ENCODE measurements around the gene AGAP3. TPM values are rescaled to one million over a fixed set of nuclear protein-coding genes. Genes with fewer than 3 reads are reported as not detected.

AGAP3 gene
- total and polyA plus RNA-seq, 4 donors = 45.7 to 247 (median 134) TPM

GRCh38 chr7:151115121-151115835 is 29.0 kb downstream of the AGAP3 start:
- no peaks in the 10 kb centered on the region for H3K9me3 ChIP-seq (ENCODE audit: control insufficient read depth, insufficient read depth, low read length)
- H3K27ac ChIP-seq (ENCODE audit: low read depth, low read length) = no peak overlapping the region
- H3K36me3 ChIP-seq (ENCODE audit: control insufficient read depth, insufficient read depth, low read length) = peaks cover 64% of the 10 kb centered on the region
- peaks cover 41% of the 10 kb centered on the region for H3K4me1 ChIP-seq (ENCODE audit: control insufficient read depth, insufficient read depth, low read length)
- DNase-seq (ENCODE audit: low read depth in 4 of 6, low spot score in 6 of 6) = no peak
- peaks cover 3% of the 10 kb centered on the region for H3K27me3 ChIP-seq (ENCODE audit: control insufficient read depth, insufficient read depth, low read length)
- H3K4me3 ChIP-seq (ENCODE audit: low read depth, low read length) = no peak overlapping the region
- WGBS (ENCODE audit: insufficient coverage) = 8% methylated on average over 114 of the region's 114 CpGs

DNA sequence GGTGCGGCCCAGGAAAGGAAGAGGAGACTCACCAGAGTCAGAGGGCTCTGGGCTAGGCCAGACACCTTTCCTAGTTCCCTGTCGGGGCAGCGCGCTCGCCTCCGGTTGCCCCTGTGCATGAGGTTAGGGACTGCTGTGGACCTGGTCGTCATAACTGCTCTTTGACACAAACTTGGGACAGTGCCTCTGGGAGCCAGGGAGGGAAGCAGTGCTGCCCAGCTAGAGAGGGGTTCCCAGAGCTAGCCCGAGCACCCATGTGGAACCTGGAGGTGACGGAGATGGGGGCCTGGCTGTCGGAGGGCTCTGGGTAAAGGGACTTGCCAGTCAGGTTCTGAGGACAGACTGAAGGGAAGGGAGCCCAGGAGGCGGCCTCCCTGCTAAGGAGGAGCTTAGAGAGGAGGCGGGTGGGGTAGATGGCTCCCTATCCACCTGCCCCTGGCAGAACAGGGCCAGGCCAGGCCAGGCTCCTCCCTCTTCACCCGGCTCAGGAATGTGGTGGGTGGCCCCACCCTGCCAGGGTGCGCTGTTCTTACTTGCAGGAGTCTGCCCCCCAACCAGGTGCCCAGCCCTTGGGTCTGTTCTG is 29.7 kb downstream of the AGAP3 start:
- Histone ChIP-seq H3K9me3 (ENCODE audit: control insufficient read depth, insufficient read depth, low read length) (no peaks in the 10 kb centered on the region), H3K36me3 (ENCODE audit: control insufficient read depth, insufficient read depth, low read length) (peaks cover 69% of the 10 kb centered on the region), H3K27ac (ENCODE audit: low read depth, low read length) (no peak overlapping the region), H3K4me3 (ENCODE audit: low read depth, low read length) (no peak overlapping the region), H3K4me1 (ENCODE audit: control insufficient read depth, insufficient read depth, low read length) (peaks cover 38% of the 10 kb centered on the region), H3K27me3 (ENCODE audit: control insufficient read depth, insufficient read depth, low read length) (peaks cover 3% of the 10 kb centered on the region)
- 88% methylated on average over 14 of the region's 14 CpGs for whole genome bisulfite sequencing (ENCODE audit: insufficient coverage)
- DNase-seq (ENCODE audit: low read depth in 4 of 6, low spot score in 6 of 6) = no peak

DNA sequence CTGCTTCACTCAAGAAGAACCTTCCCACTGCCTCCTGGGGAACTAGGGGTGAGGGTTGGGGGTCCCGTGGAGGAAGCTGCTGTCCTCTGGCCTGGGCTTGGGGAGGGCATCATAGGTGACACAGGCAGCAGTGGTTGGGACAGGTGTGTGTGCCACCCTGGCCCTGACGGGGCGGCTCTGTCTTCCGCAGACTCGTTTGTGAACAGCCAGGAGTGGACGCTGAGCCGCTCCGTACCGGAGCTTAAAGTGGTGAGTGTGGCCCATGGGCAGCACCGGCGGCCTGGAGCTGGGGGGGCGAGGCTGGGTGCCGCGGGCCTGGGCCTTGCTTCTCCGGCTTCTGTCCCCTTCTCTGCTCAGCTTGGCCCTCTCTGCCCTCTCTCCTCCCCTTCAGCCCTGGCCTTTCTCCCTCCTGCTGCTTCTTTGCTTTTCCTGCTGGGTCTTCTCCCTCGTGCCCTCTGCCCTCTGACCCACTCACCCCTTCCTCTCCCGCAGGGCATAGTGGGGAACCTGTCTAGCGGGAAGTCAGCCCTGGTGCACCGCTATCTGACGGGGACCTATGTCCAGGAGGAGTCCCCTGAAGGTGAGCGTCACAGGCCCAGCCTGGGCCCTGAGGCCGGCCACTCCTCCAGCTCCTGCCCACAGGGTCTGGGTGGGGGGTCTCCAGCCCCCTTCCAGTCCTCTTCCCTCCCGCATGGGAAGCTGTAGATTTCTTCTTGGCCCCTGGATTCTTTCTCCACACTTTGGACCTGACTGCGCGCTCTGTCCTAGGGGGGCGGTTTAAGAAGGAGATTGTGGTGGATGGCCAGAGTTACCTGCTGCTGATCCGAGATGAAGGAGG is 30.5 kb downstream of the AGAP3 start:
- DNase-seq (ENCODE audit: low read depth in 4 of 6, low spot score in 6 of 6) = no peak
- Histone ChIP-seq H3K4me3 (ENCODE audit: low read depth, low read length) (no peak overlapping the region), H3K4me1 (ENCODE audit: control insufficient read depth, insufficient read depth, low read length) (peaks cover 39% of the 10 kb centered on the region), H3K27me3 (ENCODE audit: control insufficient read depth, insufficient read depth, low read length) (peaks cover 3% of the 10 kb centered on the region), H3K36me3 (ENCODE audit: control insufficient read depth, insufficient read depth, low read length) (peaks cover 72% of the 10 kb centered on the region), H3K27ac (ENCODE audit: low read depth, low read length) (no peak overlapping the region), H3K9me3 (ENCODE audit: control insufficient read depth, insufficient read depth, low read length) (no peaks in the 10 kb centered on the region)
- 89% methylated on average over 26 of the region's 27 CpGs for WGBS (ENCODE audit: insufficient coverage)

GRCh38 chr7:151117565-151117964 is 31.3 kb downstream of the AGAP3 start:
- no peaks in the 10 kb centered on the region for H3K9me3 ChIP-seq (ENCODE audit: control insufficient read depth, insufficient read depth, low read length)
- no peak for DNase-seq (ENCODE audit: low read depth in 4 of 6, low spot score in 6 of 6)
- H3K36me3 ChIP-seq (ENCODE audit: control insufficient read depth, insufficient read depth, low read length) = peaks cover 76% of the 10 kb centered on the region
- peaks cover 3% of the 10 kb centered on the region for H3K27me3 ChIP-seq (ENCODE audit: control insufficient read depth, insufficient read depth, low read length)
- no peak overlapping the region for H3K27ac ChIP-seq (ENCODE audit: low read depth, low read length)
- 86% methylated on average over 11 of the region's 12 CpGs for WGBS (ENCODE audit: insufficient coverage)
- H3K4me3 ChIP-seq (ENCODE audit: low read depth, low read length) = no peak overlapping the region
- peaks cover 46% of the 10 kb centered on the region for H3K4me1 ChIP-seq (ENCODE audit: control insufficient read depth, insufficient read depth, low read length)

GRCh38 chr7:151118108-151119054 is 32.1 kb downstream of the AGAP3 start:
- Histone ChIP-seq H3K4me1 (ENCODE audit: control insufficient read depth, insufficient read depth, low read length) (peaks cover 42% of the 10 kb centered on the region), H3K27ac (ENCODE audit: low read depth, low read length) (no peak overlapping the region), H3K4me3 (ENCODE audit: low read depth, low read length) (no peak overlapping the region), H3K9me3 (ENCODE audit: control insufficient read depth, insufficient read depth, low read length) (no peaks in the 10 kb centered on the region), H3K27me3 (ENCODE audit: control insufficient read depth, insufficient read depth, low read length) (peaks cover 2% of the 10 kb centered on the region), H3K36me3 (ENCODE audit: control insufficient read depth, insufficient read depth, low read length) (peaks cover 84% of the 10 kb centered on the region)
- 96% methylated on average over 36 of the region's 38 CpGs for WGBS (ENCODE audit: insufficient coverage)
- DNase-seq (ENCODE audit: low read depth in 4 of 6, low spot score in 6 of 6) = no peak

- H3K9me3 ChIP-seq (ENCODE audit: control insufficient read depth, insufficient read depth, low read length) = no peaks in the 10 kb centered on the region
- WGBS (ENCODE audit: insufficient coverage) = 98% methylated on average over 11 of the region's 13 CpGs
- H3K4me3 ChIP-seq (ENCODE audit: low read depth, low read length) = no peak overlapping the region
- H3K27ac ChIP-seq (ENCODE audit: low read depth, low read length) = no peak overlapping the region
- no peaks in the 10 kb centered on the region for H3K27me3 ChIP-seq (ENCODE audit: control insufficient read depth, insufficient read depth, low read length)
- peaks cover 41% of the 10 kb centered on the region for H3K4me1 ChIP-seq (ENCODE audit: control insufficient read depth, insufficient read depth, low read length)
- peaks cover 89% of the 10 kb centered on the region for H3K36me3 ChIP-seq (ENCODE audit: control insufficient read depth, insufficient read depth, low read length)
- no peak for DNase-seq (ENCODE audit: low read depth in 4 of 6, low spot score in 6 of 6)
Observed at GRCh38 chr7:151119055-151119415, 32.8 kb downstream of the AGAP3 start.

- Histone ChIP-seq H3K27ac (ENCODE audit: low read depth, low read length) (no peak overlapping the region), H3K36me3 (ENCODE audit: control insufficient read depth, insufficient read depth, low read length) (peaks cover 93% of the 10 kb centered on the region), H3K4me1 (ENCODE audit: control insufficient read depth, insufficient read depth, low read length) (peaks cover 45% of the 10 kb centered on the region), H3K27me3 (ENCODE audit: control insufficient read depth, insufficient read depth, low read length) (no peaks in the 10 kb centered on the region), H3K9me3 (ENCODE audit: control insufficient read depth, insufficient read depth, low read length) (no peaks in the 10 kb centered on the region), H3K4me3 (ENCODE audit: low read depth, low read length) (no peak overlapping the region)
- DNase-seq (ENCODE audit: low read depth in 4 of 6, low spot score in 6 of 6) = no peak
- WGBS (ENCODE audit: insufficient coverage) = 76% methylated on average over 26 of the region's 27 CpGs
Observed at GRCh38 chr7:151119902-151120301, 33.6 kb downstream of the AGAP3 start.

GRCh38 chr7:151120896-151121295 is 34.6 kb downstream of the AGAP3 start:
- H3K27me3 ChIP-seq (ENCODE audit: control insufficient read depth, insufficient read depth, low read length) = no peaks in the 10 kb centered on the region
- H3K9me3 ChIP-seq (ENCODE audit: control insufficient read depth, insufficient read depth, low read length) = no peaks in the 10 kb centered on the region
- peaks cover 95% of the 10 kb centered on the region for H3K36me3 ChIP-seq (ENCODE audit: control insufficient read depth, insufficient read depth, low read length)
- no peak overlapping the region for H3K4me3 ChIP-seq (ENCODE audit: low read depth, low read length)
- H3K4me1 ChIP-seq (ENCODE audit: control insufficient read depth, insufficient read depth, low read length) = peaks cover 51% of the 10 kb centered on the region
- DNase-seq (ENCODE audit: low read depth in 4 of 6, low spot score in 6 of 6) = no peak
- H3K27ac ChIP-seq (ENCODE audit: low read depth, low read length) = no peak overlapping the region
- 57% methylated on average over 22 of the region's 22 CpGs for WGBS (ENCODE audit: insufficient coverage)

Data from spinal cord (tissue), 10 donors.